Neural progenitor cell (in vitro differentiated cells): ENCODE data around the gene ATP2A3.

ENCODE experiments used
- CTCF ChIP-seq: fragments of 200-600 bp; sonication (generic); IDR thresholded peaks from 2 replicates; pipeline ENCODE4 v1.5.1; 2017; ENCODE audit warnings: antibody characterized with exemption, mild to moderate bottlenecking
- EZH2 ChIP-seq: fragments of 200-600 bp; sonication (generic); IDR thresholded peaks from 2 replicates; pipeline ENCODE4 v1.6.1; 2017; ENCODE audit warnings: antibody characterized with exemption, mild to moderate bottlenecking, moderate library complexity
- EZH2phosphoT487 ChIP-seq: fragments of 200-600 bp; sonication (generic); IDR thresholded peaks from 2 replicates; pipeline ENCODE4 v1.6.1; 2017; ENCODE audit warnings: antibody characterized with exemption

- TF ChIP-seq CTCF (no peak), EZH2phosphoT487 (no peak), EZH2 (no peak)
These were observed 67.9 kb downstream of the ATP2A3 start for GRCh38 chr17:3896108-3896967.
